Osteoblast (primary cell): ENCODE data around the gene LGMN. TPM values are rescaled to one million over a fixed set of nuclear protein-coding genes. Genes with fewer than 3 reads are reported as not detected.

Source experiments
- DNase-seq: peaks from one replicate; pipeline ENCODE4 v3.0.0; 2011; ENCODE audit warnings: low spot score, mixed read lengths; ENCODE audit not compliant: insufficient read length; ENCODE audit errors: missing footprints
- H2AFZ ChIP-seq: 2 replicates; pipeline ENCODE4 v1.6.0; 2011; ENCODE audit warnings: mild to moderate bottlenecking, low read length
- H3K27ac ChIP-seq: 2 replicates; pipeline ENCODE4 v1.5.1; 2011; ENCODE audit warnings: mild to moderate bottlenecking, low read depth, low read length, moderate library complexity
- H3K27me3 ChIP-seq: 2 replicates; pipeline ENCODE4 v1.6.0; 2012; ENCODE audit warnings: mild to moderate bottlenecking, control low read depth, inconsistent platforms, low read length, moderate library complexity; ENCODE audit not compliant: insufficient read depth
- H3K36me3 ChIP-seq: 2 replicates; pipeline ENCODE4 v1.5.1; 2011; ENCODE audit warnings: mild to moderate bottlenecking, low read length, control low read depth, moderate library complexity; ENCODE audit not compliant: insufficient read depth
- H3K4me1 ChIP-seq: 2 replicates; pipeline ENCODE4 v1.5.1; 2011; ENCODE audit warnings: mild to moderate bottlenecking, low read length, control low read depth, moderate library complexity; ENCODE audit not compliant: insufficient read depth
- H3K4me2 ChIP-seq: 2 replicates; pipeline ENCODE4 v1.6.0; 2011; ENCODE audit warnings: mild to moderate bottlenecking, low read length; ENCODE audit not compliant: insufficient read depth
- H3K4me3 ChIP-seq: fragments of 200-600 bp; sonication (generic); 3 replicates; pipeline ENCODE4 v1.5.1; 2012; ENCODE audit warnings: mild to moderate bottlenecking, low read length, inconsistent platforms; ENCODE audit not compliant: insufficient read depth
- H3K79me2 ChIP-seq: 2 replicates; pipeline ENCODE4 v1.6.0; 2012; ENCODE audit warnings: mild to moderate bottlenecking, low read length, control low read depth, inconsistent platforms; ENCODE audit not compliant: insufficient read depth
- H3K9me3 ChIP-seq: 2 replicates; pipeline ENCODE4 v1.5.1; 2011; ENCODE audit warnings: low read depth, low read length, control low read depth
- H4K20me1 ChIP-seq: 2 replicates; pipeline ENCODE4 v1.6.0; 2012; ENCODE audit warnings: mild to moderate bottlenecking, low read length, control low read depth; ENCODE audit not compliant: insufficient read depth
- CTCF ChIP-seq: IDR thresholded peaks from 2 replicates; pipeline ENCODE4 v1.5.1; 2011; ENCODE audit warnings: mild to moderate bottlenecking, low read depth, low read length, moderate library complexity; ENCODE audit errors: extremely low read depth
- total RNA-seq: library from RNA; depleted of rRNA; stranded (reverse); fragments of >200 nt; gene quantifications from 2 replicates; pipeline ENCODE4 v1.2.3, GENCODE V29; 2012

The LGMN gene
- total RNA-seq, 1 donor, result 89.4 TPM

- H3K27me3 ChIP-seq, result no peaks in the 10 kb centered on the region
- H2AFZ ChIP-seq, result no peak overlapping the region
- TF ChIP-seq CTCF, result no peak
- H3K4me1 ChIP-seq, result no peaks in the 10 kb centered on the region
- no peak overlapping the region for H3K4me3 ChIP-seq
- DNase-seq, result no peak
- no peaks in the 10 kb centered on the region for H4K20me1 ChIP-seq
- no peaks in the 10 kb centered on the region for H3K9me3 ChIP-seq
- peaks cover 9% of the 10 kb centered on the region for H3K36me3 ChIP-seq
- H3K79me2 ChIP-seq, result no peaks in the 10 kb centered on the region
- no peak overlapping the region for H3K27ac ChIP-seq
- no peak overlapping the region for H3K4me2 ChIP-seq
Measured at GRCh38 chr14:92703516-92703915, 44.9 kb downstream of the LGMN start.

GRCh38 chr14:92702441-92702918 lies 45.9 kb downstream of the LGMN start:
- Histone ChIP-seq H3K36me3 (peaks cover 9% of the 10 kb centered on the region), H3K4me2 (no peak overlapping the region), H3K4me1 (no peaks in the 10 kb centered on the region), H2AFZ (no peak overlapping the region), H3K27me3 (no peaks in the 10 kb centered on the region), H3K79me2 (no peaks in the 10 kb centered on the region), H4K20me1 (no peaks in the 10 kb centered on the region), H3K4me3 (no peak overlapping the region), H3K9me3 (no peaks in the 10 kb centered on the region), H3K27ac (no peak overlapping the region)
- no peak for DNase-seq
- TF ChIP-seq CTCF, result no peak

- no peaks in the 10 kb centered on the region for H3K79me2 ChIP-seq
- no peaks in the 10 kb centered on the region for H4K20me1 ChIP-seq
- no peak for TF ChIP-seq CTCF
- no peak overlapping the region for H3K27ac ChIP-seq
- no peak for DNase-seq
- no peaks in the 10 kb centered on the region for H3K9me3 ChIP-seq
- H2AFZ ChIP-seq, result no peak overlapping the region
- no peak overlapping the region for H3K4me2 ChIP-seq
- no peak overlapping the region for H3K4me3 ChIP-seq
- H3K27me3 ChIP-seq, result no peaks in the 10 kb centered on the region
- no peaks in the 10 kb centered on the region for H3K4me1 ChIP-seq
- peaks cover 9% of the 10 kb centered on the region for H3K36me3 ChIP-seq
Measured at GRCh38 chr14:92701826-92702225, 46.6 kb downstream of the LGMN start.

- Histone ChIP-seq H3K4me2 (no peak overlapping the region), H3K9me3 (no peaks in the 10 kb centered on the region), H3K4me3 (no peak overlapping the region), H3K36me3 (no peaks in the 10 kb centered on the region), H3K27me3 (peaks cover 6% of the 10 kb centered on the region), H4K20me1 (no peaks in the 10 kb centered on the region), H3K79me2 (no peaks in the 10 kb centered on the region), H2AFZ (no peak overlapping the region), H3K27ac (no peak overlapping the region), H3K4me1 (no peaks in the 10 kb centered on the region)
- no peak for DNase-seq
- no peak for TF ChIP-seq CTCF
Measured at GRCh38 chr14:92698393-92698792, 50.0 kb downstream of the LGMN start.
